Measurements from ENCODE around the gene BMPR1A.

BMPR1A gene

GRCh38 chr10:86710987-86711512 is 45.4 kb upstream of the BMPR1A start:
- Histone ChIP-seq H3K36me3 (ENCODE audit: control insufficient read depth in 4 of 4, insufficient read depth in 4 of 4, low read length in 3 of 4) (no peaks in the 10 kb centered on the region), H3K27me3 (replicated peaks in 2 of 5; ENCODE audit: control insufficient read depth in 4 of 5, insufficient read depth in 5 of 5, low read length in 4 of 5) (peaks cover 0 to 19% (median 0%) of the 10 kb centered on the region in 5 experiments), H3K4me1 (ENCODE audit: control extremely low read depth in 1 of 4, control insufficient read depth in 4 of 4, insufficient read depth in 4 of 4, low read length in 3 of 4) (peaks cover 0 to 12% (median 6%) of the 10 kb centered on the region in 4 experiments), H3K9me3 (ENCODE audit: control extremely low read depth in 1 of 5, control insufficient read depth in 4 of 5, insufficient read depth in 2 of 5, low read depth in 1 of 5, low read length in 4 of 5) (no peaks in the 10 kb centered on the region), H3K27ac (ENCODE audit: insufficient read depth in 1 of 2, low read depth in 1 of 2, low read length in 2 of 2, poor library complexity in 1 of 2, severe bottlenecking in 2 of 2) (peak overlapping the region in 1 of 2 experiments; percentile 43), H3K4me3 (ENCODE audit: control insufficient read depth in 1 of 7, extremely low read depth in 1 of 7, insufficient read depth in 4 of 7, low read depth in 2 of 7, low read length in 6 of 7) (peak overlapping the region; percentile 43 to 77 (median 63))
- peak; percentile 77 to 83 (median 80) for DNase-seq
- POLR2A ChIA-PET, result no interaction called here
- 9% methylated on average over 24 of the region's 46 CpGs for WGBS (ENCODE audit: insufficient coverage)
- CTCF ChIA-PET, result interaction anchor here (1.3 to 1.9 kb wide), 2 partner anchors 15 to 17 kb away, joined by 3 to 5 read pairs; no protein-coding TSS in a partner anchor

DNA sequence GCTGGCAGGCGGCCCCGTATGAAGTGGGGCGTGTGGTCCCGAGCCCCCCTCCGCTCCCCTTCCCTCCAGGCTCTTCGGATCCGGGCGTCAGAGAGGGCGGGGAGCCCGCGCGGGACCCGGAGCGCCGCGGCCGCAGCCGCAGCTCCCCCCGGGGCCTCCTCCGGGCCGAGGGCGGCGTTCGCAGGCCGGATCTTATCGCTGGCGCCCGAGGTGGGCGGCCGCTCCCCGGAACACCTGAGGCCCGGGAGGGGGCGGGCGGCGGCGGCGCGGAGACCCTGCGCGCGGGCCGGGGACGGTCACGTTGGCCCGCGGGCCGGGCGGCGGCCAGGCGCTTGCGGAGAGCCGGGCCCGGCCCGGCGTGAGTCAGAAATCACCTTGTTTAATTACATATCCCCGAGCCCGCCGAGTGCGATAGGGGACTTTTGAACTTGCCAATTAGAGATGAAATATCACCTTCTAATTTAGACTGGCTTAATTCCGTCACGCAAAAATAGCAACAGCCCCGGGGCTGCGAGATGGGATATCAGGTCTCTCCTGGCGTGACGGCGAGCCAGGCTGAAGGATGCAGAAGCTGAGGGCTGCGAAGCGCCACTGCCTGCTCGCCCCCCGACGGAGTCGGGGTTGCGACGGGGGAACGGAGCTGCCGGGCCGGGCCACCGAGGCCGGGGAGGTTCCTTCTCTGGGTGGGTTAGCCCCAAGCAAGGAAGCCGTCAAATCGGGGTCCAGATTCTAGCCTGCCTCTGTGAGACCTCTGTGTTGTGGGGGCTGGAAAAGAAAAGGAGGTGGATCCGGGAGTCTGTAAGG is 44.7 kb upstream of the BMPR1A start:
- H3K36me3 ChIP-seq (ENCODE audit: control insufficient read depth in 4 of 4, insufficient read depth in 4 of 4, low read length in 3 of 4), result no peaks in the 10 kb centered on the region
- peak overlapping the region; percentile 43 to 77 (median 63) for H3K4me3 ChIP-seq (ENCODE audit: control insufficient read depth in 1 of 7, extremely low read depth in 1 of 7, insufficient read depth in 4 of 7, low read depth in 2 of 7, low read length in 6 of 7)
- ChIA-PET CTCF (interaction anchor here (0.9 to 2.3 kb wide), 6 partner anchors 12 to 191 kb away, joined by 3 to 6 read pairs (median 4); no protein-coding TSS in a partner anchor), POLR2A (no interaction called here)
- peaks cover 0 to 19% (median 0%) of the 10 kb centered on the region in 5 experiments for H3K27me3 ChIP-seq (replicated peaks in 2 of 5; ENCODE audit: control insufficient read depth in 4 of 5, insufficient read depth in 5 of 5, low read length in 4 of 5)
- no peaks in the 10 kb centered on the region for H3K9me3 ChIP-seq (ENCODE audit: control extremely low read depth in 1 of 5, control insufficient read depth in 4 of 5, insufficient read depth in 2 of 5, low read depth in 1 of 5, low read length in 4 of 5)
- peaks cover 0 to 12% (median 6%) of the 10 kb centered on the region in 4 experiments for H3K4me1 ChIP-seq (ENCODE audit: control extremely low read depth in 1 of 4, control insufficient read depth in 4 of 4, insufficient read depth in 4 of 4, low read length in 3 of 4)
- H3K27ac ChIP-seq (ENCODE audit: insufficient read depth in 1 of 2, low read depth in 1 of 2, low read length in 2 of 2, poor library complexity in 1 of 2, severe bottlenecking in 2 of 2), result peak overlapping the region in 1 of 2 experiments; percentile 49
- DNase-seq, result peak; percentile 32 to 78 (median 72)
- WGBS (ENCODE audit: insufficient coverage), result under 1% methylated on average over 69 of the region's 82 CpGs

DNA sequence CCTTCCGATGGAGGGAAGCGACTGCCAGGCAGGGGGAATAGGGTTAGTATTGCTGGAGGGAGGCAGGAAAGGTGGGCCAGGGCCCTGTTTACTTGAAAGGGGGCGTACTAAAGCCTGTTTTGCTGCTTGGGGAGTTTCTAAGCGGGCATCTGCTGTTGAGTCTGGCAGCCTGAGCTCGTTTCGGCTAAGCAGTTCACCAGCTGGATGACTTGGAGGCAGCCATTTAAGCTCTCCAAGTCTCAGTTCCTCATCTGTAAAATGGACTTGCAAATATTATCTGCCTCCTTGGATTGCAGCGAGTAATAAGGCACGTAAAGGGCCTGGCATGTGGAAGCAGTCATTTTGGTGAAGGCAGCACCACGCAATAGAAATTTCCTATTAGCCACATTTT is 44.1 kb upstream of the BMPR1A start:
- POLR2A ChIA-PET, result no interaction called here
- H3K4me1 ChIP-seq (ENCODE audit: control extremely low read depth in 1 of 4, control insufficient read depth in 4 of 4, insufficient read depth in 4 of 4, low read length in 3 of 4), result peaks cover 0 to 12% (median 6%) of the 10 kb centered on the region in 4 experiments

GRCh38 chr10:86715156-86715795 is 41.1 kb upstream of the BMPR1A start:
- Histone ChIP-seq H3K4me3 (ENCODE audit: control insufficient read depth in 1 of 7, extremely low read depth in 1 of 7, insufficient read depth in 4 of 7, low read depth in 2 of 7, low read length in 6 of 7) (no peak overlapping the region), H3K27me3 (replicated peaks in 2 of 5; ENCODE audit: control insufficient read depth in 4 of 5, insufficient read depth in 5 of 5, low read length in 4 of 5) (peaks cover 0 to 23% (median 0%) of the 10 kb centered on the region in 5 experiments), H3K36me3 (ENCODE audit: control insufficient read depth in 4 of 4, insufficient read depth in 4 of 4, low read length in 3 of 4) (no peaks in the 10 kb centered on the region), H3K27ac (ENCODE audit: insufficient read depth in 1 of 2, low read depth in 1 of 2, low read length in 2 of 2, poor library complexity in 1 of 2, severe bottlenecking in 2 of 2) (no peak overlapping the region), H3K9me3 (ENCODE audit: control extremely low read depth in 1 of 5, control insufficient read depth in 4 of 5, insufficient read depth in 2 of 5, low read depth in 1 of 5, low read length in 4 of 5) (no peaks in the 10 kb centered on the region), H3K4me1 (ENCODE audit: control extremely low read depth in 1 of 4, control insufficient read depth in 4 of 4, insufficient read depth in 4 of 4, low read length in 3 of 4) (peaks cover 0 to 12% (median 6%) of the 10 kb centered on the region in 4 experiments)
- ChIA-PET POLR2A (no interaction called here), CTCF (interaction anchor here (0.8 to 1.0 kb wide), 3 partner anchors 10 to 19 kb away, joined by 3 read pairs; no protein-coding TSS in a partner anchor)
- WGBS (ENCODE audit: insufficient coverage), result 96% methylated on average over 5 of the region's 6 CpGs
- DNase-seq, result peak in 2 of 3 donors; percentile 34 to 38

More for the DNA sequence above, 44.1 kb upstream of the BMPR1A start:
- 60% methylated on average over 4 of the region's 9 CpGs for WGBS (ENCODE audit: insufficient coverage)
- peak overlapping the region in 6 of 7 experiments; percentile 55 to 77 (median 66) for H3K4me3 ChIP-seq (ENCODE audit: control insufficient read depth in 1 of 7, extremely low read depth in 1 of 7, insufficient read depth in 4 of 7, low read depth in 2 of 7, low read length in 6 of 7)
- H3K27ac ChIP-seq (ENCODE audit: insufficient read depth in 1 of 2, low read depth in 1 of 2, low read length in 2 of 2, poor library complexity in 1 of 2, severe bottlenecking in 2 of 2), result peak overlapping the region in 1 of 2 experiments; percentile 49
- H3K36me3 ChIP-seq (ENCODE audit: control insufficient read depth in 4 of 4, insufficient read depth in 4 of 4, low read length in 3 of 4), result no peaks in the 10 kb centered on the region
- DNase-seq, result peak in 1 of 3 donors; percentile 7
- peaks cover 0 to 19% (median 0%) of the 10 kb centered on the region in 5 experiments for H3K27me3 ChIP-seq (replicated peaks in 2 of 5; ENCODE audit: control insufficient read depth in 4 of 5, insufficient read depth in 5 of 5, low read length in 4 of 5)
- H3K9me3 ChIP-seq (ENCODE audit: control extremely low read depth in 1 of 5, control insufficient read depth in 4 of 5, insufficient read depth in 2 of 5, low read depth in 1 of 5, low read length in 4 of 5), result no peaks in the 10 kb centered on the region
- CTCF ChIA-PET, result interaction anchor here (0.6 to 2.3 kb wide), 7 partner anchors 12 to 190 kb away, joined by 3 to 6 read pairs (median 4); no protein-coding TSS in a partner anchor

GRCh38 chr10:86715836-86716235 is 40.6 kb upstream of the BMPR1A start:
- no peak for DNase-seq
- Histone ChIP-seq H3K36me3 (ENCODE audit: control insufficient read depth in 4 of 4, insufficient read depth in 4 of 4, low read length in 3 of 4) (no peaks in the 10 kb centered on the region), H3K27me3 (replicated peaks in 2 of 5; ENCODE audit: control insufficient read depth in 4 of 5, insufficient read depth in 5 of 5, low read length in 4 of 5) (peaks cover 0 to 23% (median 3%) of the 10 kb centered on the region in 5 experiments), H3K4me3 (ENCODE audit: control insufficient read depth in 1 of 7, extremely low read depth in 1 of 7, insufficient read depth in 4 of 7, low read depth in 2 of 7, low read length in 6 of 7) (no peak overlapping the region), H3K27ac (ENCODE audit: insufficient read depth in 1 of 2, low read depth in 1 of 2, low read length in 2 of 2, poor library complexity in 1 of 2, severe bottlenecking in 2 of 2) (no peak overlapping the region), H3K9me3 (ENCODE audit: control extremely low read depth in 1 of 5, control insufficient read depth in 4 of 5, insufficient read depth in 2 of 5, low read depth in 1 of 5, low read length in 4 of 5) (no peaks in the 10 kb centered on the region), H3K4me1 (ENCODE audit: control extremely low read depth in 1 of 4, control insufficient read depth in 4 of 4, insufficient read depth in 4 of 4, low read length in 3 of 4) (peaks cover 0 to 10% (median 5%) of the 10 kb centered on the region in 4 experiments)
- WGBS (ENCODE audit: insufficient coverage), result 92% methylated on average over 5 of the region's 5 CpGs
- ChIA-PET CTCF (interaction anchor here (0.9 to 1.4 kb wide), 3 partner anchors 9 to 22 kb away, joined by 3 read pairs; no protein-coding TSS in a partner anchor), POLR2A (no interaction called here)

GRCh38 chr10:86716466-86716865 is 40.0 kb upstream of the BMPR1A start:
- H3K27ac ChIP-seq (ENCODE audit: insufficient read depth in 1 of 2, low read depth in 1 of 2, low read length in 2 of 2, poor library complexity in 1 of 2, severe bottlenecking in 2 of 2), result no peak overlapping the region
- POLR2A ChIA-PET, result interaction anchor here (0.6 kb wide), 1 partner anchor 193 kb away, joined by 3 read pairs; no protein-coding TSS in a partner anchor
- no peak for DNase-seq
- no peaks in the 10 kb centered on the region for H3K9me3 ChIP-seq (ENCODE audit: control extremely low read depth in 1 of 5, control insufficient read depth in 4 of 5, insufficient read depth in 2 of 5, low read depth in 1 of 5, low read length in 4 of 5)
- H3K4me3 ChIP-seq (ENCODE audit: control insufficient read depth in 1 of 7, extremely low read depth in 1 of 7, insufficient read depth in 4 of 7, low read depth in 2 of 7, low read length in 6 of 7), result no peak overlapping the region
- WGBS (ENCODE audit: insufficient coverage), result 92% methylated on average over 12 of the region's 13 CpGs
- peaks cover 0 to 24% (median 8%) of the 10 kb centered on the region in 5 experiments for H3K27me3 ChIP-seq (replicated peaks in 2 of 5; ENCODE audit: control insufficient read depth in 4 of 5, insufficient read depth in 5 of 5, low read length in 4 of 5)
- H3K4me1 ChIP-seq (ENCODE audit: control extremely low read depth in 1 of 4, control insufficient read depth in 4 of 4, insufficient read depth in 4 of 4, low read length in 3 of 4), result peaks cover 0 to 8% (median 3%) of the 10 kb centered on the region in 4 experiments
- CTCF ChIA-PET, result interaction anchor here (0.9 to 1.4 kb wide), 2 partner anchors 8 to 23 kb away, joined by 3 read pairs; no protein-coding TSS in a partner anchor
- H3K36me3 ChIP-seq (ENCODE audit: control insufficient read depth in 4 of 4, insufficient read depth in 4 of 4, low read length in 3 of 4), result no peaks in the 10 kb centered on the region

Data from common myeloid progenitor, CD34-positive (primary cell).